IPS-15b (cell line): ENCODE data around the gene FBXO10.
A peak's percentile ranks its signal among the peaks of the same experiment; 100 is the strongest.
"Not testable (repeated sequence)": the region's sequence is repeated elsewhere in the genome, so short reads cannot be mapped to it uniquely, and the experiment has no call there.

Experiments
- H3K27me3 ChIP-seq: one replicate; pipeline ENCODE4 v1.6.1; 2013; ENCODE audit warnings: low read length; ENCODE audit not compliant: control insufficient read depth, insufficient read depth
- H3K36me3 ChIP-seq: one replicate; pipeline ENCODE4 v1.6.1; 2013; ENCODE audit warnings: low read length; ENCODE audit not compliant: control insufficient read depth, insufficient read depth
- H3K4me1 ChIP-seq: one replicate; pipeline ENCODE4 v1.6.1; 2013; ENCODE audit warnings: mild to moderate bottlenecking, low read length; ENCODE audit not compliant: control insufficient read depth, insufficient read depth
- H3K4me3 ChIP-seq: one replicate; pipeline ENCODE4 v1.5.1; 2013; ENCODE audit warnings: low read depth, low read length
- H3K9ac ChIP-seq: one replicate; pipeline ENCODE4 v1.6.1; 2013; ENCODE audit warnings: low read depth, mild to moderate bottlenecking, low read length
- H3K9me3 ChIP-seq: one replicate; pipeline ENCODE4 v1.6.1; 2013; ENCODE audit warnings: mild to moderate bottlenecking, low read length; ENCODE audit not compliant: control insufficient read depth, insufficient read depth

The FBXO10 gene

DNA sequence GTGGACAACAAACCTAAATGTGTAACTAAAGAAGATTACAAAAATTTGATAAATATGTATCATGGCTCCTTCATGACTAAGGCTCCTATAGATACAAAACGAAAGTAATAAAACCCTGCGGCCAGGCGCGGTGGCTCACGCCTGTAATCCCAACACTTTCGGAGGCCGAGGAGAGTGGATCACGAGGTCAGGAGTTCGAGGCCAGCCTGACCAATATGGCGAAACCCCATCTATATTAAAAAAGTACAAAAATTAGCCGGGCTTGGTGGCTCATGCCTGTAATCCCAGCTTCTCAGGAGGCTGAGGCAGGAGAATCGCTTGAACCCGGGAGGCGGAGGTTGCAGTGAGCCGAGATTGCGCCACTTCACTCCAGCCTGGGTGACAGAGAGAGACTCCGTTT lies 108.7 kb downstream of the FBXO10 start:
- H3K4me1 ChIP-seq, H3K4me3 ChIP-seq, H3K9me3 ChIP-seq, H3K9ac ChIP-seq, H3K27me3 ChIP-seq, H3K36me3 ChIP-seq: not testable (repeated sequence)

DNA sequence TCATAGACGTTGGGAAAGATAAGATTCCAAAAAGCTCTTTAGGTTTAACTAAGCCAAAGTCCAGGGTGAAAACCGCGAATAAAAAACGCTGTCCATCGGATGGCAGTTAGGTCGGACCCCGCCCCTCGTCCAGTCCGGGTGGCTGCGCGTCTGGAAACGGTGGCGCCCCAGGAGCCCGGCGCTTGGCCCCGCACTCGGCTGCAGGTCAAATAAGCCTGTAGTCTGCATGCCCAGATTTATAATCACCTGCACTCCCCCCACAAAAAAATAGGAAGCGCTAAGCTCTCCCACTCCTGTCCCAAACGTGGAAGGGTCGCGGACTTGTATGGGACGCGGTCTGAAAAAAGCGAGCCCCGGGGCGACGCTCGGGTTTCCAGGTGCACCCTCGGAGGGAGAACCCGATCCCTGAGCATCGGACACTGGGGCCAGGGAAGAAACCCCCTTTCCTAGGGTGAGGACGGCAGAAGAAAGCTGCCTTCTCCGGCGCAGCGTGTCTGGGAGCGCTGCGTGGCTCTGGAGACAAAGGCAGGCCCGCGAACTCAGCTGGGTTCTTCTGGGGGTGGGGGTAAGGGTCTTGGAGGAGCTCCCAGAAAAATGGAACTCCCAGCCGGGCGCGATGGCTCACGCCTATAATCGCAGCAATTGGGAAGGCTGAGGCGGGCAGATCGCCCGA lies 110.0 kb downstream of the FBXO10 start:
- Histone ChIP-seq H3K4me1 (peaks cover 3% of the 10 kb centered on the region), H3K36me3 (no peaks in the 10 kb centered on the region), H3K27me3 (no peaks in the 10 kb centered on the region), H3K9ac (peak overlapping the region; percentile 98), H3K4me3 (peak overlapping the region; percentile 97), H3K9me3 (no peaks in the 10 kb centered on the region)

DNA sequence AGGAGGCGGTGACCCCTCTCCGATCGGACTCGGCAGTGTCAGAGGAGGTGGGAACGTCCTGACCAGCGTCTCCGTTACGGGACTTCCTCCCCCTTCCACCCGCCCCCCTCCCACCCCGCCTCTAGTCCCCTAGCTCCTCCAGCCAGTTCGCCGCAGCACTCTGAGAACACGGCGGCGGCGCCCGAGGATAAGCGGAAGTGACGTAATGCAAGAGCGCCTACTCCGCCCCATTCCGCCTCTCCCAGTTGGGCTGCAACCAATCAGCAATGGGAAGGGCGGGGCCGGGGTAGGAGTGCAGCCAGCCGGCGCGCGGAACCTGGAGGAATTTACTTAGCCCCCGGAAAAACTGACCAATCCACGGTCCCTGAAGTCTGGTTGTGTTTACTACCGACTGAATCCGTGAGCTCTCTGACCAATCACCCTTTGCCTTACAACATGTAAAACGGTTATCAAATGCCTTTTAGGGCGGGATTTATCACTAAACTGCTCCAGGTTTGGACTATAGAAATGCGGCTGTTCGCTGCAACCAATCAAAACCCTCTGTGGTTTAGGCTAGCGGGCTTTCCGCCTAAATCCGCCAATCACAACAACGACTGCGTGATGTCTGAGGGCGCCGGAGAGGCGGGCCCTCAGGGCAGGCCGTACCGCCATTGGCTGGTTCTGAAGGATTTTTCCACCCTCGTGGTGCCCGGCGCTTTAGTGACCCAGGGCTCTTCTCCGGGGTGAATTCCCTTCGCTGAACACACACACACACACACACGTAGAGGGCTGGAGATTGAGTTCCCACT lies 110.7 kb downstream of the FBXO10 start, which contains the start of gene ZBTB5:
ZBTB5 (minus strand) TSS at position 202 of the 788 bp plus-strand sequence. CDS start 22,899 bp downstream, outside the sequence.
- Histone ChIP-seq H3K4me1 (no peaks in the 10 kb centered on the region), H3K27me3 (no peaks in the 10 kb centered on the region), H3K9me3 (no peaks in the 10 kb centered on the region), H3K36me3 (no peaks in the 10 kb centered on the region), H3K9ac (peak within 1 kb of the TSS; percentile 98), H3K4me3 (peak within 1 kb of the TSS; percentile 97)

DNA sequence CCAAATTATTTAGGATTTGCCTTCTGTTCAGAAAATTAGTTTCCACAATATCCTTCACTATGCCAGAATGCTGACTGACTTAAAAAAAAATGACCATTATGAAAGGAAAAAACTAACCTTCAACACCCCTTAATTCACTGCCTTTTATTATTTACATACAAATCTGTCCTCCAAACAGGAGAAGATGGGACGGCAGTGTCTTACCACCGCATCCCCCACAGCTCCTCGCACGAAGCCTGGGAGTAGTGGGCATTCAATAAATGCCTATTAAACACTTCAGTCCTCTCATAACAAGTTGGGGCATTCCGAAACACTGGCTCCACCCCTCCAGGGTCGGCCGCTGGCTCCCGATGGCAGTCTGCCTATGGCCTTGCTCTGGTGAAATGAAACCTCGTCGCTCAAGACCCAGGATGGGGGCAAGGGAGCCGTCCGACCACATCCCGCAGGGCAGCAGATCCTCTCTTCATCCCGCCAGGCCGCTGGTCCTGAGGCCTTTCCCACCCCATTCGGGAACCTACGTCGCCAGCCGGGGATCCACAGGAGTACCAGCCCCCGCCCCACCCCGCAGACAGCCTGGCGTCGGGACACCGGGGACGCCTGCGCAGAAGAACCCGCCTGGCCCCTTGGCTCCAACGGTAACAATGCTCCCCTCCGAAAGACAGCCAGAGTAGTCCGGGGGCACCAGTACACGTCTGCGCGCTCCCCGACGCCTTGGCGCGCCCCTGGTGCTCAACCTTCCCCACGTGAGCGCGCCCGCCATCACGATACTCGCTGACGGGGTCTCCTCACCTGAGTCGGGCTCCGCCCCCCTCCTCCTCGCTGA lies 111.5 kb downstream of the FBXO10 start:
- Histone ChIP-seq H3K36me3 (no peaks in the 10 kb centered on the region), H3K4me1 (no peaks in the 10 kb centered on the region), H3K27me3 (no peaks in the 10 kb centered on the region), H3K9me3 (no peaks in the 10 kb centered on the region), H3K4me3 (peak overlapping the region; percentile 97), H3K9ac (peak overlapping the region; percentile 93)

DNA sequence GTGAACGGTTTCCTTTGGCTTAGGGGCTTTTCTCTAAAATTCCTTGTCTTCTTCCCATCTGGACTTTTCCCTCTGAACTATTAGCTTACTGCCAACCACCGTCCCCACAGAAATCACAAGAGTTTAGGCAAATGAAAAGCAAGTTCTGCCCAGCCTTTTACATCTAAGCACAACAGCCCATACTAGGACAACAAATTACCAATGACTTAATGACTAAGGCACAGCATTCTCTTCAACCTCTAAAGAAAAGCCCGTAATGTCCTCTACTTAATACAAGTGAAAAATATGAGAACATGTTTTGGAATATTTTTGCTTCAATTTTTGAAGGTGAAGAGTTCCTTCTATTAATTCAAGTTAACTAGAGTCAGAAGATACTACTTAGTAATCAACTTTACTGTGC lies 112.2 kb downstream of the FBXO10 start:
- Histone ChIP-seq H3K36me3 (no peaks in the 10 kb centered on the region), H3K9me3 (no peaks in the 10 kb centered on the region), H3K4me3 (peak overlapping the region; percentile 97), H3K4me1 (no peaks in the 10 kb centered on the region), H3K9ac (peak overlapping the region; percentile 93), H3K27me3 (no peaks in the 10 kb centered on the region)
